Measurements from ENCODE around the gene KIF26A.

The KIF26A gene

DNA sequence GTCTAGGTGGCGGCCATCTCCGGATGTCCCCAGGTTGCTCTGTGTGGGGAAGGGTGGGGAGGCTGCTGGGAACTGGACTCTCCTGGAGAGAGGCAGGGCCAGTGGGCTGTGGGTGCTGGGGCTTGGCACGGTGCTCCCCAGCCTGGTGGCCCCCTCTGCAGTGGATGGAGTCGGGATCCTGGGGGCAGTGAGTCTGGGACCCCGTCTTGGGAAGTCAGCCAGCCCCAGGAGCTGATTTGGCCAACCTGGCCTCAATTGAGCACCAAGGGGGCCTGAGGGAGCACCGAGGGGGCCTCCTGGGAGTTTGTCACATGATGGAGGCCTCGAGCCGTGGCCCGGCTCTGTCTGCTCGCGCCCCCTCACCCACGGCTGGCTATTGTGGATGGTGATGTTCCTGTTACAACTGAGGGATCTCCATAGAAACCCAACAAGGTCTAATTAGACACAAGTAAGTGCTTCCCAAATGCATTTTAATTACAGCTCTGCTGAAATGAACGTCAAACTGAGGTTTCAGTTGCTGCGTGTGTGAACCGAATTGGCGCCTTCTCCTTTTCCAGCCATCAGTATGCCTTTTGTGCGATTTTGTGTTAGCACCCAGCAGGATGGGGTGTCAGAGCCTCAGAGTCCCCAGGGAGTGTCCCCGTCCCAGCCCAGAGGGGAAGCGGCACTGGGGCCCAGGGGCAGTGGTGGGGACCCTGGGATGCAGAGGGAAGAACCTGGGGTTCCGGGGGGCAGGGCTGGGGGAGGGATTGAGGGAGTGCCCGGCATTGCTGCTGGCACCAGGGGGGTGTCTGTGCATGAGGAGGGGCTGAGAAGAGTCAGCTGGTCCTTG is 71.8 kb downstream of the KIF26A start:
- H3K9me3 ChIP-seq (replicated peaks in 1 of 11) = no peaks in the 10 kb centered on the region
- H3K9ac ChIP-seq = no peak overlapping the region
- peaks cover 0 to 5% (median 0%) of the 10 kb centered on the region in 11 experiments; a peak in 1 of 22 replicates for H4K20me1 ChIP-seq
- H3K27ac ChIP-seq = no peak overlapping the region
- TF ChIP-seq Cebpa-rat (IDR thresholded peaks at IDR 0.05) = no peak
- no peak overlapping the region for H3K4me3 ChIP-seq
- no peaks in the 10 kb centered on the region for H3K27me3 ChIP-seq
- H3K4me2 ChIP-seq = peak overlapping the region in 9 of 11 experiments; percentile 12 to 68 (median 53); a peak in 16 of 22 replicates
- peaks cover 0 to 46% (median 35%) of the 10 kb centered on the region in 10 experiments; a peak in 15 of 20 replicates for H3K4me1 ChIP-seq
- H3K36me3 ChIP-seq = no peaks in the 10 kb centered on the region

DNA sequence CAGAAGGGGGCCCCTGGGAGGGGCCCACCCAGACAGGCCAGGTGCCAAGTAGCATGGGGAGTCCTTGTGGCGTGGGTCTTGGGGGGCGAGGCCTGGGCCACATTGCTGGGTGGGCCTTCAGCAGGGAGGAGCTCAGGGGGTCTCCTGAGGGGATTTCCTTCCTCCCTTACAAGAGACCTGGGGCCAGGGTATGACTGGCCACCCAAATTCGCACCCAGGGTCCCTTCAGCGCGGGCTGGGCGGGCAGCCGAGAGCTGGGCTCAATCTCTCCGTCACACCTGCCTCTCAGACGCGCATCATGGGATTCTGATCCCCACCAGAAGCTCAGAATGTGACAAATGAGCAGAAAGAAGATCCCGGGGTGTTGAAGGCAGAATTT is 72.4 kb downstream of the KIF26A start:
- Histone ChIP-seq H3K27ac (no peak overlapping the region), H3K27me3 (no peaks in the 10 kb centered on the region), H3K9ac (no peak overlapping the region), H3K9me3 (replicated peaks in 1 of 11) (no peaks in the 10 kb centered on the region), H3K4me2 (peak overlapping the region in 8 of 11 experiments; percentile 28 to 68 (median 54); a peak in 15 of 22 replicates), H4K20me1 (peaks cover 0 to 3% (median 0%) of the 10 kb centered on the region in 11 experiments; a peak in 1 of 22 replicates), H3K4me1 (peaks cover 0 to 40% (median 29%) of the 10 kb centered on the region in 10 experiments; a peak in 15 of 20 replicates), H3K4me3 (no peak overlapping the region), H3K36me3 (no peaks in the 10 kb centered on the region)
- no peak for TF ChIP-seq Cebpa-rat (IDR thresholded peaks at IDR 0.05)

DNA sequence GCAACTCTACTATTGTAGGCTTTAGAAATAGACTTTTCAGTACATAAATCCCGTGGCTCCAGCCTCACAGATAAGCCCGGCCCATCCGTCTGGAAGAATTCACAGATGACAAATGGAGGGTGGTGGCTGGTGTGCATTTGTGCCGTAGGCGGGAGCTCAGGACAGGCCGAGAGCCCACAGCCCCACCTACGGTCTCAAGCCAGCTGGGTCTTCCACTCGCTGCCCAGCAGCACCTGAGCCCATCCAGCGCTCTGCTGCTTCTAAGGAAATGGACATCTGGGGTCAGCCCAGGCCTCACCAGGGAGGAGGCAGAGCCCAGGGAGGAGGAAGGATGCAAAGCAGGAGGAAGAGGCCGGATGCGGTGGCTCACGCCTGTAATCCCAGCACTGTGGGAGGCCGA is 72.8 kb downstream of the KIF26A start:
- Histone ChIP-seq H3K36me3 (no peaks in the 10 kb centered on the region), H3K27ac (no peak overlapping the region), H3K9me3 (replicated peaks in 1 of 11) (no peaks in the 10 kb centered on the region), H4K20me1 (no peaks in the 10 kb centered on the region; a peak in 2 of 22 replicates), H3K4me1 (peaks cover 0 to 36% (median 25%) of the 10 kb centered on the region in 10 experiments; a peak in 15 of 20 replicates), H3K4me2 (peak overlapping the region in 6 of 11 experiments; percentile 44 to 68 (median 56); a peak in 10 of 22 replicates), H3K4me3 (no peak overlapping the region), H3K27me3 (no peaks in the 10 kb centered on the region), H3K9ac (no peak overlapping the region)
- TF ChIP-seq Cebpa-rat (IDR thresholded peaks at IDR 0.05) = no peak

- Histone ChIP-seq H3K27ac (no peak overlapping the region), H3K4me1 (peaks cover 0 to 30% (median 20%) of the 10 kb centered on the region in 10 experiments; a peak in 15 of 20 replicates), H3K9ac (no peak overlapping the region), H3K4me3 (no peak overlapping the region), H4K20me1 (no peaks in the 10 kb centered on the region; a peak in 2 of 22 replicates), H3K36me3 (no peaks in the 10 kb centered on the region), H3K9me3 (replicated peaks in 1 of 11) (no peaks in the 10 kb centered on the region), H3K4me2 (peak overlapping the region in 2 of 11 experiments; percentile 62 to 68; a peak in 4 of 22 replicates), H3K27me3 (no peaks in the 10 kb centered on the region)
- TF ChIP-seq Cebpa-rat (IDR thresholded peaks at IDR 0.05) = no peak
Measured at GRCh38 chr14:104211741-104212140, 73.4 kb downstream of the KIF26A start.

DNA sequence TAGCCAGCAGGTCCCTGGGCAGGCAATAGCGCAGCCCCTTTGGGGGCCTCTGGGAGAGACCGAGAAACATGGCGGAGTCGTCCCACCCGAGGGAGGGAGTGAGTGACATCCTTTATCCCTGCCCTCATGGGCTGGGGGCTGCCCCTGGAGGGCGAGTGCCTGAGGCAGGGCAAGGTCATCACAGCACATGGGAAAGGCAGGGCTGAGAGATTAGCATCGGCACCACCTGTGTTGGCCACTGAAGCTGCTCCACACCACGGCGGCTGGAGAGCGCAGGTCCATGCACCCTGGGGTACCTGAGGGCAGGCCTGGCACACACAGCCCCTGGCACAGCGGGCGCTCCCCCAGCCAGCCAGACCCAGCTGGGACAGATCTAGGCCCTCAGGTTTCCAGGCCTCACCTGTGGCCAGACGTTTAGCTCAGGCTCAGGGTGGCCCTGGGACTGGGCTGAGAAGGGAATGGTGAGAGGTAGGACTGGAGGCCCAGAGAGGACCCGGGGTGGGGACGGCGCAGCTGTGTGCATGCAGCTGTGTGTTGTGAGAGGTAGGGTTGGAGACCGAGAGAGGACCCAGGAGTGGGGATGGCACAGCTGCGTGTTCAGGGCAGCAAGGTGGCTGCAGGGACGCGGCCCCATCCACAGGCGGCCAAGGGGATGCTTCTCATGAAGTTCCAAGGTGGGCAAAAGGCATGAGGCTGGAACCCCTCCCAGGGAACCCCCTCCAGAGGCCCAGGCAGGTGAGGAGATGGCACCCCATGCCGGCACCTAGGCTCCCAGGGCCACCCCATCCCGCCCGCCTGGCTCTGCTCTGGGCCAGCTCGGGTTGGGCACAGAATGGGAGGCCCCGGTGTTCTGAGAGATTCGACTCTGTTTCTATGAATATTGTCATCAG is 74.1 kb downstream of the KIF26A start:
- Histone ChIP-seq H3K36me3 (no peaks in the 10 kb centered on the region), H3K4me2 (no peak overlapping the region), H4K20me1 (no peaks in the 10 kb centered on the region; a peak in 3 of 22 replicates), H3K27ac (no peak overlapping the region), H3K4me3 (no peak overlapping the region), H3K9ac (no peak overlapping the region), H3K27me3 (no peaks in the 10 kb centered on the region), H3K9me3 (replicated peaks in 1 of 11) (no peaks in the 10 kb centered on the region), H3K4me1 (peaks cover 0 to 26% (median 17%) of the 10 kb centered on the region in 10 experiments; a peak in 15 of 20 replicates)
- TF ChIP-seq Cebpa-rat (IDR thresholded peaks at IDR 0.05) = no peak

- Histone ChIP-seq H3K9me3 (replicated peaks in 1 of 11) (no peaks in the 10 kb centered on the region), H3K36me3 (no peaks in the 10 kb centered on the region), H4K20me1 (no peaks in the 10 kb centered on the region; a peak in 4 of 22 replicates), H3K4me1 (peaks cover 0 to 36% (median 24%) of the 10 kb centered on the region in 10 experiments; a peak in 15 of 20 replicates), H3K4me2 (no peak overlapping the region), H3K27me3 (peaks cover 0 to 4% (median 0%) of the 10 kb centered on the region in 11 experiments; a peak in 1 of 22 replicates), H3K9ac (no peak overlapping the region), H3K4me3 (no peak overlapping the region), H3K27ac (no peak overlapping the region)
- TF ChIP-seq Cebpa-rat (IDR thresholded peaks at IDR 0.05) = no peak
Measured at GRCh38 chr14:104213301-104214034, 75.1 kb downstream of the KIF26A start.

GRCh38 chr14:104214431-104215218 is 76.2 kb downstream of the KIF26A start:
- H3K4me2 ChIP-seq = no peak overlapping the region
- H3K4me3 ChIP-seq = no peak overlapping the region
- no peaks in the 10 kb centered on the region for H3K36me3 ChIP-seq
- TF ChIP-seq Cebpa-rat (IDR thresholded peaks at IDR 0.05) = no peak
- H3K9ac ChIP-seq = no peak overlapping the region
- H3K9me3 ChIP-seq (replicated peaks in 1 of 11) = no peaks in the 10 kb centered on the region
- H3K4me1 ChIP-seq = peaks cover 0 to 41% (median 24%) of the 10 kb centered on the region in 10 experiments; a peak in 15 of 20 replicates
- no peak overlapping the region for H3K27ac ChIP-seq
- H4K20me1 ChIP-seq = no peaks in the 10 kb centered on the region; a peak in 4 of 22 replicates
- peaks cover 0 to 13% (median 2%) of the 10 kb centered on the region in 11 experiments; a peak in 12 of 22 replicates for H3K27me3 ChIP-seq
